ENCODE data around the gene TTBK1.

The TTBK1 gene

DNA sequence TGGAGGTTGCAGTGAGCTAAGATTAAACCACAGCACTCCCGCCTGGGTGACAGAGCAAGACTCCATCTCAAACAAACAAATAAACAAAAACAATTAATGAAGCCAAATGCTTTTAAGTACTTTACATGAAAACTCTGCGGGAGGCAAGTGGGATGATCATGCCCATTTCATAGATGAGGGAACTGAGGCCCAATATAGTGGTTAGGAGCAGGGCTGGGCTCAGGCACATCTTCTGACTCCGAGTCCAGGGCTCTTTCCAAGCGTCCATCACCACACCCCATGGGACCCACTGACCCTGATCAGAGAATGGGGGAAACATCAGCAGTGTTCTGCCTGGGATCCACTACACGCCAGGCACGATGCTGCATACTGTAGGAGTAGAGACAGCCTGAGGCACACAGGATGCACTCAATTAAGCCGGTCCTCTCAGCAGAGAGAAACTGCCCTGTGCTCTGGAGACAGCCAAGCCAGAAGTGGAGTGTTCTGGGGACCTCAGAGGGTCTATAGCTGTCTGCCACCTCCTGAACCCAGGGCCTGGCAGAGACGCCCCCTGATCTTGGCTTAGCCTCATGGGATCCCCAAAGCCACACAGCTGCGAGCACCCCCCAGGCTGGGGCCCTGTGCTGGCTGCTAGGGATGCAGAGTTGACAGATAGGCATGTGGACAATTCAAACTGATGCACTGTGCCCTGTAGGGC, 13.5 kb downstream of the TTBK1 start:
- FAIRE-seq = no peak

DNA sequence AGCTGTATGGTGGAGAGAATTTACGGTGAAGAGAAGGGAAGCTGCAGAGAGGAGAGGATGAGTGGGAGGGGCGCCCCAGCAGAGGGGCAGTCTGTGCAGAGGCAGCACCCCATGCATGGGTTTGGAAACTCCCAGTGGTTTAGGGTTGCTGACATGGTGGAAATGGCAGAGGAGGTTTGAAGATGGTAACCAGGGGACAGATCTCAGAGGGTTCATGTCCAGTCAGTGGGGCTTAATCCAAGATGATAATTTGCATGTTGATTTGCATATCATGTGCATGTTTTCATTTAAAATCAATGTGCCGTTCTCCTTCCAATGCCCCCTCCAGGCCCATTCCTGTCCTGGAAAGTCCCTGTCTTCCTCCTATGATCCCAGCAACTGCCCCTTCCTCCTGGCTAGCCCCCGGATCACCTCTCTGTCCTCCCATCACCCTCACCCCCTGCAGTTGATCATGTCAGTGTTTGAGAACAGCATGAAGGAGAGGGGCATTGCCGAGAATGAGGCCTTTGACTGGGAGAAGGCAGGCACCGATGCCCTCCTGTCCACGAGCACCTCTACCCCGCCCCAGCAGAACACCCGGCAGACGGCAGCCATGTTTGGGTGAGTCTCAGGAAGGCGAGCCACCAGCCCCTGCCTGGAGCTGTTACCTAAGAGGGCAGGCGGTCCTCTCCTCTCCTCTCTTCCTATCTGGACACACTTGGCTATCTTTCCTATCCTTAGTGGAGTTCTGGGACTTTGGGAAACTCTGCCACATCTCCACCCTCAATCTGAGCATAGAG, 14.3 kb downstream of the TTBK1 start:
- no peak for FAIRE-seq

DNA sequence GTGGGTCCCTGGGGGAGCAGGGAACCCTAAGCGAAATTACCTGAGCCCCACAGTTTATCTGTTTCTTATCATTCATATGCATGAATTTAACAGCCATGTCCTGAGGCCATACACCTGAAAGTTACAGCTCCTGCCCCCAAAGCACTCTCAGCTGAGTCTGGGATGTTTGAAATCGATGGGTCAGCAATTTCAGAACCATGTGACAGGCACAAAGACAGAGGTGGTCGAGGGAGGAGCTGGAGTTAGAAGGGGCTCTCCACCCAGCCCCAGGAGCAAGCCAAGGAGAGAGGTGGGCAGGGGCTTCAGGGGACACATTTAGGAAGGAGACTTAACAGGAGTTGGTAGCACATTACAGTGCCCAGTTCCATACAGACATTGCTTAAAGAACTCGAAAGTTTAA, 14.9 kb downstream of the TTBK1 start:
- FAIRE-seq = no peak

DNA sequence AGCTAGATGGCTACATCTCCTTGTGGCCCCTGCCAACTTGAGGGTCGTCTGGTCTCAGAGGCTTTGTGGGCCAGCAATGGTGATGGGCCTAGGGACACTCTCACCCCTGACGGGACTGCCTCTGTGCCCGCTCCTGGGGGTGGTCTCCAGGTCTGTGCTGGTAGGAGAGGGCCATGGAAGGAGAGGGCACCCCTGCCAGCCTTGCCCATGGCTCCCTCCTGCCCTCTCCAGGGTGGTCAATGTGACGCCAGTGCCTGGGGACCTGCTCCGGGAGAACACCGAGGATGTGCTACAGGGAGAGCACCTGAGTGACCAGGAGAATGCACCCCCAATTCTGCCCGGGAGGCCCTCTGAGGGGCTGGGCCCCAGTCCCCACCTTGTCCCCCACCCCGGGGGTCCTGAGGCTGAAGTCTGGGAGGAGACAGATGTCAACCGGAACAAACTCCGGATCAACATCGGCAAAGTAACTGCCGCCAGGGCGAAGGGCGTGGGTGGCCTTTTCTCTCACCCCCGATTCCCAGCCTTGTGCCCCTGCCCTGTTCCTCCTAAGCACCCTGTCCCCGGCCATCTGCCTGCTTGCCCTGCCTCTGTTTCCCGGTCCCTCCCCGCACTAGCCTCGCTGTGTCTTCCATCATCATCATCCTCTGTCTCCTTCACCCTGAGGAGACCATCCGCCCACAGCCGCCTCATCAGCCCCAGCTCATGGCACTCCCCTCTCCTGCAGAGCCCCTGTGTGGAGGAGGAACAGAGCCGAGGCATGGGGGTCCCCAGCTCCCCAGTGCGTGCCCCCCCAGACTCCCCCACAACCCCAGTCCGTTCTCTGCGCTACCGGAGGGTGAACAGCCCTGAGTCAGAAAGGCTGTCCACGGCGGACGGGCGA, 15.8 kb downstream of the TTBK1 start:
- no peak for FAIRE-seq

DNA sequence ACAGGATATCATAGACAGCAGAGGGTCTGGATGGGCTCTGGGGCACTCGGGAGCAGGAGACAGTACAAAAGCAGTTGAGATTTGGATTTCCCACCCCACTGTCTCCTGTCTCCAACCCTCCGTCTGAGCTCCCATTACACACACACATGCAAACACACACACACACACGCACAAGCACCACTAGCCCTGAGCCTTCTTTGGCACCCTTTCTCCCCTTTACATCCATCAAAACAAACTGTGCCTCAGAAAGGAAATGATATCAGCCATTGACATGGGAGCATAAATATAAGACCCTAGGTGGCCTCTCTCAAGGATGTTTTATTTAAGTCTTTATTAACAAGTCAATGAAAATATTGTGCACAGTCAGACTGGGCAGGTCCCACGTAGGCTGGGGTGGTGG, 17.5 kb downstream of the TTBK1 start:
- FAIRE-seq = no peak

DNA sequence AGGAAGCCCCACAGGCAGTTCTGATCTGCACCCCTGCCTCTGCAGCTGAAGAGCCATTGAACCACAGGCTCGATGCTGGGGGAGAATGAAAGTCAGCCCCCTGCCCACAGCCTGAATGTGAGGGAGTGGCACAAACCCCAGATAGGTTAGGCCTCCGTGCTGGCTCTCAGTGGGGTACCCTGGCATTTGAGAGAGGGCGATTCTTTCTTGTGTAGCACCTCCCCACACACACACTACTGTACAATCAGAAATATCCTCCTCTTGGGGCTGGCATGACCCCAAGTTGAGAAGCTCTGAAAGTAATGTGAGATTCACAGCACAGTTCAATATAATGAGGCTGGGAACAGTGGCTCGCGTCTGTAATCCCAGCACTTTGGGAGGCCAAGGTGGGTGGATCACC, 17.9 kb downstream of the TTBK1 start:
- FAIRE-seq = no peak

DNA sequence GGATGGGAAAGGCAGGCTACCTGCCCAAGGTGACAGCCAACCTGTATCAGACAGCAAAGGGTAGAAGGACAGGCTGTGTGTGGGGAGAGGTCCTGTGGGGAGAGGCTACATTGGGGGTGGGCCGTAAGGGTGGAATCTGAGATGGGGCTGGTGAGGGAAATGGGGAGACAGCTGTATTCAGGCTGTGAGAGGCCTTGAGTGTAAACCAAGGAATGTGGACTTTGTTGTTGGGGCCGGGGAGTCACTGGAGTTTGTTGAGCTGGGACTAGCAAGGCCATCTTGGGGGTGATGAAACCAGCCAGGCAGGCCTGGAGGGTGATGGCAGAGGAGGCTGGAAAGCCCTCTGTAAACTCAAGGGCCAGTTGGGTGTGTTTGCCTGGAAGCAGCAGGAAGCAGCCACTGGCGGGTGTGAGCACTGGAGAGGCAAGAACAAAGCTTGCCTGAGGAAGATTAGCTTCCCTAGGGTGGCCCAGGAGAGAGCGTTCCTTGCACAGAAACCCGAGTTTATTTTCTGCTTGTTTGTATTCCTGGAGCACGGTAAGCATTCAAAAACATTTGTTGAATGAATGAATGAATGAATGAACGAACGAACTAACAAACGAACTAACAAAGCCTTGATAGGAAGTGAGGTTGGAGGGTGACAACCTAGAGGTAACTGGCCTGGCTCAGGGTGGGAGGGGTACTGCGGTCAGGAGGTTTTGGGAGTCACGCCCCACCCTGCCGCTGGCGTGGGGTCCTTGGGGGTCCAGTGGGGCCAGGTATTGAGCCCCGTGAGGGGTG, 18.9 kb downstream of the TTBK1 start:
- FAIRE-seq = no peak

DNA sequence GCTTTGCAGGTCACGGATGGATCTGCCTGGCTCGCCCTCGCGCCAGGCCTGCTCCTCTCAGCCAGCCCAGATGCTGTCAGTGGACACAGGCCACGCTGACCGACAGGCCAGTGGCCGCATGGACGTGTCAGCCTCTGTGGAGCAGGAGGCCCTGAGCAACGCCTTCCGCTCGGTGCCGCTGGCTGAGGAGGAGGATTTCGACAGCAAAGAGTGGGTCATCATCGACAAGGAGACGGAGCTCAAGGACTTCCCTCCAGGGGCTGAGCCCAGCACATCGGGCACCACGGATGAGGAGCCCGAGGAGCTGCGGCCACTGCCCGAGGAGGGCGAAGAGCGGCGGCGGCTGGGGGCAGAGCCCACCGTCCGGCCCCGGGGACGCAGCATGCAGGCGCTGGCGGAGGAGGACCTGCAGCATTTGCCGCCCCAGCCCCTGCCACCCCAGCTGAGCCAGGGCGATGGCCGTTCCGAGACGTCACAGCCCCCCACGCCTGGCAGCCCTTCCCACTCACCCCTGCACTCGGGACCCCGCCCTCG, 19.6 kb downstream of the TTBK1 start:
- FAIRE-seq = no peak

DNA sequence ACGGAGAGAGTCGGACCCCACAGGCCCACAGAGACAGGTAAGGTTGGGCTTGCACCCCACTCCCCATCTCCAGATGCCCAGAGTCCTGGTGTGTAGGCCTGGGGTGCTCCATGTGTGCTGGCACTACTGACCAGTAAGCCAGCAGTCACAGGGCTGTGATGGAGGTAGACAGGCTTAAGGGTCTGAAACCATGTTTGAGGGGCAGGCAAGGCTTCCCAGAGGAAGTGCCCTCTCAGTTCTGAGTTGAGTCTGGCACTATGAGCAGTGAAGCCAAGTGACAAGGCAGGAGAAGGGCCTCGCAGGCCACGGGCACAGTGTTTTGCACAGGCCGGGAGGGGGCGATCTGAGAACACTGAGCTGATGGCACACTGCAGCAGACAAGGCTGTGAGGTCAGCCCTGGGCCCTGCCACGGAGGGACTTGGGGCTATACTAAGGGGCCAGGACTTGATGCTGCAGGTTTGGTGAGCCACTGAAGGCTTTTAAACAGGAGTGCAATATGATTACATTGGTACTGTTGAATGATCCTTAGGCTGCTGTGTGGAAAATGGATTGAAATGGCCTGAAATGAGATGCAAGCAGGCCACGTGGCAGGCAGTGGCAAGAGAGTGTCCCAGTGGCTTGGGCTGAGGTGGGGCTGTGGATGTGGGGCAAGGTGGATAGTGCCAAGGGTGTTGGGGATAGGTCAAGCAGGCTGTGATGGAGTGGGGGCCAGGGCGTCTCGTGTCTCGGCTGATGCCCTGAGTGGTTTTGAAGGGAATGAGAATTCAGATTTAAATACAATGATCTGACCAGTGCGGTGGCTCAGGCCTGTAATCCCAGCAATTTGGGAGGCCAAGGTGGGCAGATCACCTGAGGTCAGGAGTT, 20.3 kb downstream of the TTBK1 start:
- FAIRE-seq = no peak

DNA sequence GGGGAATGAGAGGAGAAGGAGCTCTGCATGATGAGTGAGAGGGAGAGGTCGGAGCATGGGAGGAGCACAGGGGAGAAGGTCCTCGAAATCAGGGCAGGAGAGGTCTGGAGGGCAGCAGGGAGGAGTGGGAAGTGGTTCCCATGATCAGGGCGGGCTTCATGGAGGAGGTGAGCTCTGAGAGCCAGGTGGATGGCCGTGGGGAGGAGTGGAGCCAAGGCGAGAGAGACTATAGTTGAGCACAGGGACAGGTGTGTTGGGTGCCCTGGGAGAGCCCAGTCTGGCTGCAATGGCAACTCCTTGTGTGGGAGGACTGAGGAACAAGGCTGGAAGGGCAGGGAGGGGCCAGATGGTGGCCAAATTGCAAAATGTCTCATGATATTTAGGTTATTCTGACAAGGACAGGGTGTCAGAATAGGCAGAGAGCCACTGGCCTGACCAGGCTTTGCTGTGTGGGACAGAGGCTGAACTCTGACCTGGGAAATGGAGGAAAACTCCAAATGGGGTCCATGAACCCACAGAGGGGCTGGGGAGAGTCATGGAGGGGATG, 21.4 kb downstream of the TTBK1 start:
- FAIRE-seq = no peak

DNA sequence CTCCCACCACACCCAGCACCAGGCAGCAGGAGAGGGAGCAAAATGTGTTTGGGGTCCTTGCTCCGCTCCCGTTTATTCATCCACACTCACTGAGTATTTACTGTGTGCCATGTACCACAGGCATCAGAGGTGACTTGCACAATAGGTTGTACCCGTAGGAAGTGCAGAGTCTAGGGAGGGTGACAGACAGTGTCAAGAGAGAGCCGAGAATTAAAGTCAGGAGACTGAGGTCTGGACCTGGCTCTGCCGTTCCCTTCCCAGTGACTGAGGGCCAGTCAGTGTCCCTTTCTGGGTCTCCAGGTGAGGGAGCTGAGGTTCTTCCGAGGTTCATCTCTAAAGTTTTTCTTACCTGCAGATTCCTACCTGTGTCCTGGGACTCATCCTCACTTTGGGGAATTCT, 22.3 kb downstream of the TTBK1 start:
- no peak for FAIRE-seq

DNA sequence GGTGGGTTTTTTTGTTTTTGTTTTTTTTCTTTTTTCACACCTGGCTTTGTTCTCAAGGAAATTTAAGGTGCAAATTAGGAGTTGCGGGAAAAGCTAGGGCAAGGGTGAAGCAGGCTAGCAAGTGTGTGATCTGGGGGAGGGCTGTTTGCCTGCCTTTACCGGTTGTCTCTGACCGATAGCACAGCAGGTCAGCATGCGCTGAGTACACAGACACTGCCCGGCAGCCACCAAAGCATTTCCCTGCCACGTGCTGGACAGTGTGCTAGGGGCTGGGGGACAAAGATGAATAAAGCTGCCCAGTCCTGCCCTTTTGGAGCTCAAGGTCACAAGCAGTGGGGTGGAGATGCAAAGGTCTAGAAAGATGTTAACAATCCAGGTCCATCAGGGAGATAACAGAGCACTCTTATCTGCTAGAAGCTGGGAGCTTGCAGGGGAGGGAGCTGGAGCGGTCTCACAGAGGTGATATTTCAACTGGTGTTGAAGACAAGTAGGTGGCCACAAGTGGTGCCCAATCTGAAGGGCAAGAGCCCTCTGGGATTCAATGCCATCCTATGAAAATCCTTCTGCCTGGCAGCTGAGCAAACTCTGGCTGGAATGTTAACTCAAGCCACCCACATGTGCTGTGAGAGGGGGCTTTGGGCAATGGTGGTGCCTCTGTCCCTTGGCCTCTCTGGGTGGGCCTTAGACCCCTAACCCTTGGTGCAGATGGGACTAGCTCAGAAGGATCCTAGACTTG, 24.5 kb downstream of the TTBK1 start:
- no peak for FAIRE-seq

DNA sequence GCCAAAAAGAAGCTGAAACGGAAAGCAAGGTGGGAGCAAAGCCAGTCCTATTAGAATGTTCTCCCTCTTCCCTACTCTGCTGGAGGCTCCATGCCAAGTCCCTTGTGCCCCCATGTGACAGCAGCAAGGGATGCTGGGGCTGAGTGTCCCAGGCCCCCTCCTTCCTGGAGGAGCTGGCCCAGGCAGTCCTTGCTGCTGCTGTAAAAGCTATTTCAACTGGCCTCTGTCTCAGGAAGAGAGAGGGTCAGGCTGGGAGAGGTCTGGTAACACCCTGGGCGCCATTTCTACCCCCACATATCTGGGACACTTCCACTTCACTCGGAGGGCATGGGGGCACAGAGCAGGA, 25.0 kb downstream of the TTBK1 start:
- no peak for FAIRE-seq

DNA sequence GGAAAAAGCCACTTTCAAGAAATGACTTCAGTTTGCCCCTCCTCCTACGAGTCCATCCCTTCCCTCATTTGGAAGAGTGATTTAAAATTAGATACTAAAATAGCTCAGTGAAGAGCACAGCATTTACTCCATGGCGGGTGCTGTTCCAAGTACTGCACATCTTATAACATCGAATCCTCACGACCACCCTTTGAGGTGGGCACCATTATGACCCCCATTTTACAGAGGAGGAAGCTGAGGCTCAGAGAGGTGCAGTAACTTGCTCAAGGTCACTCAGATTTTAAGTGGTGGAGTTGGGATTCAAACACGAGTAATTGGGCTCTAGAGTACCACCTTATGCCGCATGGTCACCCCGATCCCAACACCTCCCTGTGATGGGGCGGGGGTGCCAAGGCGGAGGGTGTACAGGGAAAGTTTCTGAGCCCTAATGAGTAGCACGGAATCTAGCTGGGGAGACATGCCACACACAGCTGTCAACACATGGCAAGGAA, 25.5 kb downstream of the TTBK1 start:
- FAIRE-seq = no peak

DNA sequence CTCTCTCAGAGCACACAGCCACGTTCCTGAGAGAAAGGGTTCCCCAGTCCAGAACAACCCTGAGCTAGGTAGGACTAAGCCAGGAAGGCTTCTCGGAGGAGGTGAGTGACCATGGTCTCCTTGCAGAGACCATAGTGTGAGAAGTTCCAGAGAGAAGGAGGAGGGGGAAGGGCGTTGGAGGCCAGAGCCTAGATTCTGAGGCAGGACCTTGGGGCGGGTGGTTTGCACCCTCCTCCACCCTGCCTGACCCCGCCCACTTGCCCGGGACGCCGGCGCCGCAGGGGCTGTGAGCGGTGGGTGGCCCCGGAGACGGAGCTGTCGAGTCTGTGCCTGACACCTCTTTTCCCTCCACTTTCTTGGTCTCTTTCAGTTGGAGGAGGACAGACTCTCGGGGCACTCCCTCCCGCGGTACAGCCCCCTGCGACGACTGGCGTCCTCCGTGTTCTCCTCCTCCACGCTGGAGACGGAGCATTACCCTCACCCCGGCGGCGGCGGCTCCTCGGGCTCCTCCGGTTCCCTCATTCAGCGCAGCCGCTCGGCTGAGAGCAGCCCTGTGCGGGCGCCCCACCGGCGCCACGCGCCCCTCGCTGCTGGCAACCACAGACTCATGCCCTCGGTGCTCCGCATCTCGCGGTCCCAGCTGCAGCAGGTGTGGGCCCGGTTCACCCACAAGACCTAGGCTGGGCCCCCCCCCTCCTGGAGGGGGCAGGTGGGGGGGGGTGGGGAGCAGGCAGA, 26.2 kb downstream of the TTBK1 start:
- FAIRE-seq = no peak

DNA sequence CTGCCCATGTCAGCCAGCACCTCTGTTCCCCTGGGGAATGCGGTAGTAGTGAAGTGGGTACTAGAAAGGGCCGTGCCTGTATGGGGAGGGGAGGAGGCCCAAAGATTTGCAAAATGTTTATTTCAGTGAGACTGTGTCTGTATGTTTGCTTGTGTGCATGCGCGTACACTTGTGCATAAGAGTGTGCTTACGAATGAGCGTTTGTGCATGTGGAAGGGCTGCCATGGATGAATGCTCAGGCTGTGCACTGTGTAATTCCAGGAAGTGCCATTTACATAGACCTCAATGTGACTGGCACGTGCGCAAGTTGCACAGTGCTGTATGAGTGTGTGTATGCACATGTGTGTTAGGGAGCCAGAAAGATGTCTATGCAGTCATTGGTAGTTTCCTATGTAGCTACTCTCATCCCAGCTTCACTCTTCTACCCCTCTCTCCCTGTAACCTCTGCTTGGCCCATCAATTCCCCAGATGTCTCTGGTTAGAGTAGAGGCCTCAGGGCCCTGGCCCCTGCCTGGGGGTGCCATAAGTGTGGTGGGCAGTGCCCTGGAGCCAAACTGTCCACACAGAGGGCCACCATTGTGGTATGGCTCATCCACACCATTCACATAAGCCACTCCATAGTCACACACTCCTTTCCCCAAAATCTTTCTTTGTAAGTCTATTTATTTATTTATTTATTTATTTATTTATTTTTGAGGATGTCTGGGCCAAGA, 28.0 kb downstream of the TTBK1 start:
- FAIRE-seq = no peak

DNA sequence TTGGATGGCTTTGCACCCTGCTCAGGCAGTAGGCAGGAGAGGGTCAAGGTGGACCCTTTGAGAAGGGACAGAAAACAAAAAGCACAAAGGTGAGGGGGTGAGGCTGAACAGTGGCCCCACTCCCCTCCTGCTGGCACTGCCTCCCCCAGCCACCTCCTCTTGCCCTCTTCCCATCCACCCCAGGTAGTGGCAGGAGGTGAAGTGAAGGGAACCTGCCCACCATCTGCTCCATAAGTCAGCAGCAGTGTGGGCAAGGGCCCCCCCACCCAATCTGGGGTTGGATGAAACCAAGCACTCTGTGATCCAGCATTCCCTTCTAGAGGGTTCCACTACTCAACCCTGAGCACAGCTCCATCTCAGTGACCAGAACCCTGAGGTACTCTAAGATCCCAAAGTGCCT, 28.7 kb downstream of the TTBK1 start:
- no peak for FAIRE-seq

DNA sequence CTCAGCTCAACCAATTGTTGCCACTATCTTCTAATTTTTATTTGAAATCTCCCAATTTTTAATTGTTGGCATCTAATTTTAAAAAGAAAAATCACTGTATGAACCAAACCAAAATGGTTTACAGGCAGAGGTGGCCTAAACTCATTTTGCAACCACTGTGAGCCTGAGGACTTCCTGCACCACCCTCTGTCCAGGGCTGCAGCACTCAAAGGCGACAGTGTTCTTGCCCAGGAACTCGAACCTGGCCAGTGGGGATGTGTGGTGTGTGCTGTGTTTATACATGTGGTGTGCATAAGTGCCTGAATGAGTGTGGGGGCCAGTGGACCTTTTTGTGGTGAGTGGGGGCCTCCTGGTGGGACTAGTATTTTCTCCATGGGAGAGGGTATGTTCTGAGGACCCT, 30.4 kb downstream of the TTBK1 start:
- FAIRE-seq = no peak

All from TTC549 (cell line).